ENCODE measurements around the gene RHCG. TPM values are rescaled to one million over a fixed set of nuclear protein-coding genes. Genes with fewer than 3 reads are reported as not detected.

The RHCG gene
- total and polyA plus RNA-seq, 4 donors, result 0.08 to 0.19 (median 0.15) TPM

GRCh38 chr15:89462198-89462912, 34.0 kb downstream of the RHCG start:
- no peaks in the 10 kb centered on the region for H3K9me3 ChIP-seq (ENCODE audit: control insufficient read depth in 4 of 4, low read length in 3 of 4)
- peak overlapping the region; percentile 65 to 71 for H3K27ac ChIP-seq (ENCODE audit: low read depth in 1 of 2, low read length in 2 of 2)
- H3K4me3 ChIP-seq (ENCODE audit: low read depth in 1 of 3, low read length in 3 of 3), result peak overlapping the region; percentile 50 to 62 (median 51)
- H3K9ac ChIP-seq (ENCODE audit: low read depth in 1 of 2, low read length in 2 of 2), result peak overlapping the region in 1 of 2 donors; percentile 71
- peak; percentile 95 for TF ChIP-seq TAF1 (conservative IDR thresholded peaks at IDR 0.05)
- TF ChIP-seq NR2F2 (IDR thresholded peaks at IDR 0.05), result no peak
- TF ChIP-seq SP1 (IDR thresholded peaks at IDR 0.05), result peak; percentile 96
- TF ChIP-seq REST (IDR thresholded peaks at IDR 0.05), result peak; percentile 92
- TF ChIP-seq, protein P1, sequence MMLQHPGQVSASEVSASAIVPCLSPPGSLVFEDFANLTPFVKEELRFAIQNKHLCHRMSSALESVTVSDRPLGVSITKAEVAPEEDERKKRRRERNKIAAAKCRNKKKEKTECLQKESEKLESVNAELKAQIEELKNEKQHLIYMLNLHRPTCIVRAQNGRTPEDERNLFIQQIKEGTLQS (IDR thresholded peaks at IDR 0.05), result no peak
- peak; percentile 36 to 40 for TF ChIP-seq RXRA (IDR thresholded peaks at IDR 0.05)
- peak in 1 of 2 donors; percentile 35 for TF ChIP-seq HNF4A (conservative IDR thresholded peaks at IDR 0.05)
- TF ChIP-seq MAX (IDR thresholded peaks at IDR 0.05), result peak; percentile 64
- peak; percentile 44 for TF ChIP-seq YY1 (IDR thresholded peaks at IDR 0.05)
- H3K4me1 ChIP-seq (ENCODE audit: control insufficient read depth in 4 of 4, insufficient read depth in 4 of 4, low read length in 3 of 4), result peaks cover 16 to 69% (median 53%) of the 10 kb centered on the region in 4 donors
- H3K27me3 ChIP-seq (ENCODE audit: control insufficient read depth in 4 of 4, insufficient read depth in 4 of 4, low read length in 3 of 4), result no peaks in the 10 kb centered on the region
- 42% methylated on average over 9 of the region's 9 CpGs for WGBS
- no peak for DNase-seq (ENCODE audit: low spot score)
- no peaks in the 10 kb centered on the region for H3K36me3 ChIP-seq (ENCODE audit: control insufficient read depth in 4 of 4, insufficient read depth in 3 of 4, low read depth in 1 of 4, low read length in 3 of 4)

DNA sequence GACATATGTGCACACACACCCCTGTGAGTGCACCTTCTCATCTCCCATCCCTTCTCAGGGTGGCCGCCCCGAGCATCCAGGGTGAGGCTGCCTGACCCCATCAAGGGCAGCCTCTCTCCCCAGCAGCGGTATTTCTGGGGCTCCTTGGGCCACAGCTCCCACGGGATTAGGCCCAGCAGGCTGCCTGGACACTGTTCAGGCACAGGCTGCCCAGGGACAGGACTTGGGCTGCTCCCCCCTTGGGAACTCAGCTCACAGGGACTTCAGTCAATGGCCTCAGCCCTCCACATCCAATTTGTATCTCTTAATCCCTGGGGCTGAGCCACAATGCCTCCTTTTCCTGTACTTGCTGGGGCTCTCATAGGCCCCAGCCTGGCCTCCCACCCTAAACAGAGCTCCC, 35.0 kb downstream of the RHCG start:
- no peaks in the 10 kb centered on the region for H3K36me3 ChIP-seq (ENCODE audit: control insufficient read depth in 4 of 4, insufficient read depth in 3 of 4, low read depth in 1 of 4, low read length in 3 of 4)
- no peak overlapping the region for H3K4me3 ChIP-seq (ENCODE audit: low read depth in 1 of 3, low read length in 3 of 3)
- H3K27ac ChIP-seq (ENCODE audit: low read depth in 1 of 2, low read length in 2 of 2), result peak overlapping the region; percentile 16 to 65
- DNase-seq (ENCODE audit: low spot score), result no peak
- WGBS, result 90% methylated on average over 4 of the region's 4 CpGs
- H3K27me3 ChIP-seq (ENCODE audit: control insufficient read depth in 4 of 4, insufficient read depth in 4 of 4, low read length in 3 of 4), result no peaks in the 10 kb centered on the region
- no peak overlapping the region for H3K9ac ChIP-seq (ENCODE audit: low read depth in 1 of 2, low read length in 2 of 2)
- TF ChIP-seq, protein P2, sequence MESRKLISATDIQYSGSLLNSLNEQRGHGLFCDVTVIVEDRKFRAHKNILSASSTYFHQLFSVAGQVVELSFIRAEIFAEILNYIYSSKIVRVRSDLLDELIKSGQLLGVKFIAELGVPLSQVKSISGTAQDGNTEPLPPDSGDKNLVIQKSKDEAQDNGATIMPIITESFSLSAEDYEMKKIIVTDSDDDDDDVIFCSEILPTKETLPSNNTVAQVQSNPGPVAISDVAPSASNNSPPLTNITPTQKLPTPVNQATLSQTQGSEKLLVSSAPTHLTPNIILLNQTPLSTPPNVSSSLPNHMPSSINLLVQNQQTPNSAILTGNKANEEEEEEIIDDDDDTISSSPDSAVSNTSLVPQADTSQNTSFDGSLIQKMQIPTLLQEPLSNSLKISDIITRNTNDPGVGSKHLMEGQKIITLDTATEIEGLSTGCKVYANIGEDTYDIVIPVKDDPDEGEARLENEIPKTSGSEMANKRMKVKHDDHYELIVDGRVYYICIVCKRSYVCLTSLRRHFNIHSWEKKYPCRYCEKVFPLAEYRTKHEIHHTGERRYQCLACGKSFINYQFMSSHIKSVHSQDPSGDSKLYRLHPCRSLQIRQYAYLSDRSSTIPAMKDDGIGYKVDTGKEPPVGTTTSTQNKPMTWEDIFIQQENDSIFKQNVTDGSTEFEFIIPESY (IDR thresholded peaks at IDR 0.05), result no peak
- TF ChIP-seq FOXA1 (IDR thresholded peaks at IDR 0.05) (no peak), EGR1 (IDR thresholded peaks at IDR 0.05; ENCODE audit: low read depth in 2 of 2) (no peak), TAF1 (conservative IDR thresholded peaks at IDR 0.05) (no peak), FOXA2 (IDR thresholded peaks at IDR 0.05) (no peak), REST (IDR thresholded peaks at IDR 0.05) (no peak), SP1 (IDR thresholded peaks at IDR 0.05) (no peak), HNF4G (IDR thresholded peaks at IDR 0.05) (no peak), HNF4A (conservative IDR thresholded peaks at IDR 0.05) (no peak), JUND (IDR thresholded peaks at IDR 0.05) (no peak), CTCF (IDR thresholded peaks at IDR 0.05; ENCODE audit: low read depth, low read length, missing input control) (no peak), GABPA (IDR thresholded peaks at IDR 0.05 in 1 of 2, conservative IDR thresholded peaks at IDR 0.05 in 1 of 2) (no peak), RXRA (IDR thresholded peaks at IDR 0.05) (no peak), YY1 (IDR thresholded peaks at IDR 0.05) (no peak), MAX (IDR thresholded peaks at IDR 0.05) (no peak), NR2F2 (IDR thresholded peaks at IDR 0.05) (no peak), RAD21 (IDR thresholded peaks at IDR 0.05) (no peak)
- TF ChIP-seq, protein P1 (IDR thresholded peaks at IDR 0.05), result no peak
- peaks cover 16 to 70% (median 55%) of the 10 kb centered on the region in 4 donors for H3K4me1 ChIP-seq (ENCODE audit: control insufficient read depth in 4 of 4, insufficient read depth in 4 of 4, low read length in 3 of 4)
- H3K9me3 ChIP-seq (ENCODE audit: control insufficient read depth in 4 of 4, low read length in 3 of 4), result peaks cover 0 to 3% (median 0%) of the 10 kb centered on the region in 4 donors
